ENCODE results near the gene MAN2A2.
A peak's percentile ranks its signal among the peaks of the same experiment; 100 is the strongest.

MAN2A2 gene

DNA sequence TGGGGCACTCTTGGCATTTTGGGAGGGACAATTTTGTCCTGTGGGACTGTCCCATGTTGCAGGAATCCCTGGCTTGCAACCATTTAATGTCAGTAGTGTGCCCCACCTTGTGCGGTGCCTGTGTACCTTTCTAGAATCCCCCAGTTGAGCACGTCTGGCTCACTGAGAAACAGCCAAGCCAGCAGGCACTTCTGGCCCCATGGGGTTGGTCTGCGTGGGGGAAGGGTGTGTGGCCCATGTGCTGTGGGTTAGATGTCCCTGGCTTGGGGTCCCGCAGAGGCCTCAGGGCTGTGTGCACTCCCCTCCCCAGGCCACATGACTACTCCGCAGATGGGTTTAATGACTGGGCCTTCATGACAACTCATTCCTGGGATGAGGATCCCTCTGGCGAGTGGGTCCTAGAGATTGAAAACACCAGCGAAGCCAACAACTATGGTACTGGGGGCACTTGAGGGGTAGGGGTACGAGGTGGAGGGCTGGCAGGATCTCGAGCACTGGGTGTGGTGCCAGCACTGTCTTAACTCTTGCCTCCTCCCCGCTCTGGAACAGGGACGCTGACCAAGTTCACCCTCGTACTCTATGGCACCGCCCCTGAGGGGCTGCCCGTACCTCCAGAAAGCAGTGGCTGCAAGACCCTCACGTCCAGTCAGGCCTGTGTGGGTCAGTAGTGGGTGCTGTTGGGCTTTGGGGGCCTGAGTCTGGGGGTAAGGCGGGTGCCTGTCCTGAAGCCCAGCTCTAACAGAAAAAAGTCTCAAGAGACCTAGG is 22.5 kb upstream of the MAN2A2 start:
- H3K27ac ChIP-seq: peak overlapping the region; percentile 39
- no peak overlapping the region for H3K4me3 ChIP-seq (ENCODE audit: low read depth in 1 of 2, low read length in 1 of 2)
- no peaks in the 10 kb centered on the region for H3K9me3 ChIP-seq
- TF ChIP-seq, protein P1, sequence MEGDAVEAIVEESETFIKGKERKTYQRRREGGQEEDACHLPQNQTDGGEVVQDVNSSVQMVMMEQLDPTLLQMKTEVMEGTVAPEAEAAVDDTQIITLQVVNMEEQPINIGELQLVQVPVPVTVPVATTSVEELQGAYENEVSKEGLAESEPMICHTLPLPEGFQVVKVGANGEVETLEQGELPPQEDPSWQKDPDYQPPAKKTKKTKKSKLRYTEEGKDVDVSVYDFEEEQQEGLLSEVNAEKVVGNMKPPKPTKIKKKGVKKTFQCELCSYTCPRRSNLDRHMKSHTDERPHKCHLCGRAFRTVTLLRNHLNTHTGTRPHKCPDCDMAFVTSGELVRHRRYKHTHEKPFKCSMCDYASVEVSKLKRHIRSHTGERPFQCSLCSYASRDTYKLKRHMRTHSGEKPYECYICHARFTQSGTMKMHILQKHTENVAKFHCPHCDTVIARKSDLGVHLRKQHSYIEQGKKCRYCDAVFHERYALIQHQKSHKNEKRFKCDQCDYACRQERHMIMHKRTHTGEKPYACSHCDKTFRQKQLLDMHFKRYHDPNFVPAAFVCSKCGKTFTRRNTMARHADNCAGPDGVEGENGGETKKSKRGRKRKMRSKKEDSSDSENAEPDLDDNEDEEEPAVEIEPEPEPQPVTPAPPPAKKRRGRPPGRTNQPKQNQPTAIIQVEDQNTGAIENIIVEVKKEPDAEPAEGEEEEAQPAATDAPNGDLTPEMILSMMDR (IDR thresholded peaks at IDR 0.05): no peak
- peaks cover 16 to 18% of the 10 kb centered on the region in 2 experiments for H3K4me1 ChIP-seq (ENCODE audit: control insufficient read depth in 1 of 2, insufficient read depth in 1 of 2, low read depth in 1 of 2, low read length in 1 of 2)
- peaks cover 74% of the 10 kb centered on the region for H3K36me3 ChIP-seq
- no peaks in the 10 kb centered on the region for H3K27me3 ChIP-seq

DNA sequence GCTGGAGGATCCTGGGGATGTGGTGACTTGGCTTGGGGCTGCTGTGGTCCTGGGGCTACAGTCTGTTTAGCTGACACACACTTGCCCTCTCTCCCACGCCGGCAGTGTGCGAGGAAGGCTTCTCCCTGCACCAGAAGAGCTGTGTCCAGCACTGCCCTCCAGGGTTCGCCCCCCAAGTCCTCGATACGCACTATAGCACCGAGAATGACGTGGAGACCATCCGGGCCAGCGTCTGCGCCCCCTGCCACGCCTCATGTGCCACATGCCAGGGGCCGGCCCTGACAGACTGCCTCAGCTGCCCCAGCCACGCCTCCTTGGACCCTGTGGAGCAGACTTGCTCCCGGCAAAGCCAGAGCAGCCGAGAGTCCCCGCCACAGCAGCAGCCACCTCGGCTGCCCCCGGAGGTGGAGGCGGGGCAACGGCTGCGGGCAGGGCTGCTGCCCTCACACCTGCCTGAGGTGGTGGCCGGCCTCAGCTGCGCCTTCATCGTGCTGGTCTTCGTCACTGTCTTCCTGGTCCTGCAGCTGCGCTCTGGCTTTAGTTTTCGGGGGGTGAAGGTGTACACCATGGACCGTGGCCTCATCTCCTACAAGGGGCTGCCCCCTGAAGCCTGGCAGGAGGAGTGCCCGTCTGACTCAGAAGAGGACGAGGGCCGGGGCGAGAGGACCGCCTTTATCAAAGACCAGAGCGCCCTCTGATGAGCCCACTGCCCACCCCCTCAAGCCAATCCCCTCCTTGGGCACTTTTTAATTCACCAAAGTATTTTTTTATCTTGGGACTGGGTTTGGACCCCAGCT is 21.7 kb upstream of the MAN2A2 start:
- Histone ChIP-seq H3K4me3 (ENCODE audit: low read depth in 1 of 2, low read length in 1 of 2) (no peak overlapping the region), H3K9me3 (no peaks in the 10 kb centered on the region), H3K36me3 (peaks cover 70% of the 10 kb centered on the region), H3K27me3 (no peaks in the 10 kb centered on the region), H3K4me1 (ENCODE audit: control insufficient read depth in 1 of 2, insufficient read depth in 1 of 2, low read depth in 1 of 2, low read length in 1 of 2) (peaks cover 24 to 26% of the 10 kb centered on the region in 2 experiments), H3K27ac (peak overlapping the region; percentile 39)
- TF ChIP-seq, protein P1 (IDR thresholded peaks at IDR 0.05): no peak

DNA sequence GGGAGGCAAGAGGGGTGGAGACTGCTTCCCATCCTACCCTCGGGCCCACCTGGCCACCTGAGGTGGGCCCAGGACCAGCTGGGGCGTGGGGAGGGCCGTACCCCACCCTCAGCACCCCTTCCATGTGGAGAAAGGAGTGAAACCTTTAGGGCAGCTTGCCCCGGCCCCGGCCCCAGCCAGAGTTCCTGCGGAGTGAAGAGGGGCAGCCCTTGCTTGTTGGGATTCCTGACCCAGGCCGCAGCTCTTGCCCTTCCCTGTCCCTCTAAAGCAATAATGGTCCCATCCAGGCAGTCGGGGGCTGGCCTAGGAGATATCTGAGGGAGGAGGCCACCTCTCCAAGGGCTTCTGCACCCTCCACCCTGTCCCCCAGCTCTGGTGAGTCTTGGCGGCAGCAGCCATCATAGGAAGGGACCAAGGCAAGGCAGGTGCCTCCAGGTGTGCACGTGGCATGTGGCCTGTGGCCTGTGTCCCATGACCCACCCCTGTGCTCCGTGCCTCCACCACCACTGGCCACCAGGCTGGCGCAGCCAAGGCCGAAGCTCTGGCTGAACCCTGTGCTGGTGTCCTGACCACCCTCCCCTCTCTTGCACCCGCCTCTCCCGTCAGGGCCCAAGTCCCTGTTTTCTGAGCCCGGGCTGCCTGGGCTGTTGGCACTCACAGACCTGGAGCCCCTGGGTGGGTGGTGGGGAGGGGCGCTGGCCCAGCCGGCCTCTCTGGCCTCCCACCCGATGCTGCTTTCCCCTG is 21.0 kb upstream of the MAN2A2 start:
- Histone ChIP-seq H3K4me1 (ENCODE audit: control insufficient read depth in 1 of 2, insufficient read depth in 1 of 2, low read depth in 1 of 2, low read length in 1 of 2) (peaks cover 31 to 34% of the 10 kb centered on the region in 2 experiments), H3K36me3 (peaks cover 70% of the 10 kb centered on the region), H3K27ac (peak overlapping the region; percentile 95), H3K4me3 (ENCODE audit: low read depth in 1 of 2, low read length in 1 of 2) (no peak overlapping the region), H3K9me3 (no peaks in the 10 kb centered on the region), H3K27me3 (no peaks in the 10 kb centered on the region)
- TF ChIP-seq, protein P1 (IDR thresholded peaks at IDR 0.05): no peak

DNA sequence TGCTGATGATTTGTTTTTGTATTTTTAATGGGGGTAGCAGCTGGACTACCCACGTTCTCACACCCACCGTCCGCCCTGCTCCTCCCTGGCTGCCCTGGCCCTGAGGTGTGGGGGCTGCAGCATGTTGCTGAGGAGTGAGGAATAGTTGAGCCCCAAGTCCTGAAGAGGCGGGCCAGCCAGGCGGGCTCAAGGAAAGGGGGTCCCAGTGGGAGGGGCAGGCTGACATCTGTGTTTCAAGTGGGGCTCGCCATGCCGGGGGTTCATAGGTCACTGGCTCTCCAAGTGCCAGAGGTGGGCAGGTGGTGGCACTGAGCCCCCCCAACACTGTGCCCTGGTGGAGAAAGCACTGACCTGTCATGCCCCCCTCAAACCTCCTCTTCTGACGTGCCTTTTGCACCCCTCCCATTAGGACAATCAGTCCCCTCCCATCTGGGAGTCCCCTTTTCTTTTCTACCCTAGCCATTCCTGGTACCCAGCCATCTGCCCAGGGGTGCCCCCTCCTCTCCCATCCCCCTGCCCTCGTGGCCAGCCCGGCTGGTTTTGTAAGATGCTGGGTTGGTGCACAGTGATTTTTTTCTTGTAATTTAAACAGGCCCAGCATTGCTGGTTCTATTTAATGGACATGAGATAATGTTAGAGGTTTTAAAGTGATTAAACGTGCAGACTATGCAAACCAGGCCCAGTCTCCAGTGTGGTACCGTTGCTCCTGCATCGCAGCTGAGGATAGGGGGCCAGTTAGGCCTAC is 20.1 kb upstream of the MAN2A2 start:
- H3K36me3 ChIP-seq: peaks cover 70% of the 10 kb centered on the region
- peak overlapping the region; percentile 95 for H3K27ac ChIP-seq
- TF ChIP-seq, protein P1 (IDR thresholded peaks at IDR 0.05): no peak
- H3K9me3 ChIP-seq: no peaks in the 10 kb centered on the region
- no peaks in the 10 kb centered on the region for H3K27me3 ChIP-seq
- H3K4me1 ChIP-seq (ENCODE audit: control insufficient read depth in 1 of 2, insufficient read depth in 1 of 2, low read depth in 1 of 2, low read length in 1 of 2): peaks cover 37 to 42% of the 10 kb centered on the region in 2 experiments
- H3K4me3 ChIP-seq (ENCODE audit: low read depth in 1 of 2, low read length in 1 of 2): peak overlapping the region in 1 of 2 experiments; percentile 96

DNA sequence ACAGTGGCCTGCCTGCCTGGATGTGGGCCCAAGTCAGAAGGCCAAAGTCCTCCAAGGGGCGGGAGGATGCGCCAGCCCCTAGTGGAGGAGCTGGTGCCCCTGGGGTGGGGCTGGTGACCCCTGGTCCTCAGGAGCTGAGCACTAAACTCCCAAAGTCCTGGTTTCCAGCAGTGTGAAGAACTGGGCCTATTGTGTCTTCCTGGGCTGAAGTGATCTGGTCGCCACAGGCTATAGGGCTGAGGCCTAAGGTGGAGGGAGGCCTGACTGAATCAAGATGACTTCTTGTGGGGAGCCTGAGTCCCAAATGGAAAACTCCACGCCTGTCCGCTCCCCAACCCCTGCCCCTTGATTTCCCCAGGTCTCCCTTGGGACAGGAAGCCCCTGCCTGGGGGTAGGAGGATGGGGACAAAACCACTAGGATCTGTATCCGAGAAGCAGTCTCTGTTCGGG is 19.6 kb upstream of the MAN2A2 start:
- Histone ChIP-seq H3K27me3 (no peaks in the 10 kb centered on the region), H3K36me3 (peaks cover 70% of the 10 kb centered on the region), H3K9me3 (no peaks in the 10 kb centered on the region), H3K4me1 (ENCODE audit: control insufficient read depth in 1 of 2, insufficient read depth in 1 of 2, low read depth in 1 of 2, low read length in 1 of 2) (peaks cover 37 to 42% of the 10 kb centered on the region in 2 experiments), H3K4me3 (ENCODE audit: low read depth in 1 of 2, low read length in 1 of 2) (peak overlapping the region; percentile 96 to 100), H3K27ac (peak overlapping the region; percentile 95)
- TF ChIP-seq, protein P1 (IDR thresholded peaks at IDR 0.05): no peak

Data from neutrophil (primary cell).